GM19463 (cell line): ENCODE results near the gene CUBN.

Source experiments
- ATAC-seq: cut with Tn5 transposase; IDR thresholded peaks from one replicate; pipeline ENCODE4 v1.9.1; 2021; ENCODE audit warnings: mild to moderate bottlenecking, moderate library complexity; ENCODE audit not compliant: unreplicated experiment

CUBN gene

DNA sequence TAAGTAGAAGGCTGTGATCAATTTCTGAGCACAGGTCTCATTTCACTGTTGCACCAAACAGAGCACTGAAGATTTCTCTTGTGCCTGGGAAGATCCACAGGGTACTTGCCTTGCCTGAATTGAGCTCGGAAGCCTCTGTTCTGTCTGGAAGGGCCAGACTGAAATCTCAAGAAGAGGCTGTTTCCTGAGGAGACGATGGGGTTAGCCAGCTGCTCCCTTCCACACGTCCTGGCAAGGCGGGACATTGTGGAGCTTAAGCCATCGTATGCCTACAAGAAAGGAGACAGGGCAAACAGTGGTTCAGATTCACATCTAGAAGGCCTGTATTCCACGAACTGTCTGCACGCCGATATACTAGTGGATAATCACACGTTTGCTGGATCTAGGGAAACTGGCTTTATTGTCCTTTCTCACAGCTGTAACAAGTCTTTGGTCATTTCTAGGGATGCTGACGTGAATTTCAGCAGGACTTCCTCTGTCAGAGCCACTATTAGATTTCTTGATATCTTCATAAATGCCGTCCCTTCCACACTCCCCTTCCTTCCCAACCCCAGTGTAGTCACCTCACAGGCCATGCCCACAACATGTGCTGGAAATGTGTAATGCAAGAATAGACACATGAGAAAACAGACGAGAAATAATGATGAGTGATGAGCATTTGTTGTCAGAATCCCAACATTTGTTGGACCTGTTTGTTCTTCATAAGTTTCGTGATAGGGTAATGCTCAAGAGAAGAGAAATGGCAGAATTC is 175.2 kb downstream of the CUBN start:
- no peak for ATAC-seq

GRCh38 chr10:16953270-16953669 is 176.3 kb downstream of the CUBN start:
- ATAC-seq: no peak

GRCh38 chr10:16952610-16953009 is 177.0 kb downstream of the CUBN start:
- no peak for ATAC-seq

DNA sequence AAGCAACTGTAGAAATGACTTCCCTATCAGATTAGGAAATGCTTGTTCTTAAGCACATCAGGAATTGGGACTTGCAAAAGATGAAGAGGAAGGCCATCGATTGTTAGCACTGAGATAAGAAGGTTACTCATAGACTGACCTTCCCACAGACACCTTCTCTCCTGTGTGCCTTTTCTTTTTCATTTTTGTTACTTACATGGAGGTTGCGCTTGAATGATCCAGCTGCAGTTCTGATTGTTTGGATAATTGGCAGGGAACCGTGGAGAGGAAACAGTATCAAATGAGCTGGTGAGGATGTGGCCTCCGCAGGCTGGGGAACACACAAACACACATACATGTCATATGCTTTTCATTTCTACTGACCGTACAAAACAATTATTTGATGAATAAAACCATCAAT is 177.5 kb downstream of the CUBN start:
- ATAC-seq: no peak

- no peak for ATAC-seq
Observed at GRCh38 chr10:16950656-16951601, 178.7 kb downstream of the CUBN start.

- ATAC-seq: no peak
Observed at GRCh38 chr10:16949816-16950215, 179.8 kb downstream of the CUBN start.

DNA sequence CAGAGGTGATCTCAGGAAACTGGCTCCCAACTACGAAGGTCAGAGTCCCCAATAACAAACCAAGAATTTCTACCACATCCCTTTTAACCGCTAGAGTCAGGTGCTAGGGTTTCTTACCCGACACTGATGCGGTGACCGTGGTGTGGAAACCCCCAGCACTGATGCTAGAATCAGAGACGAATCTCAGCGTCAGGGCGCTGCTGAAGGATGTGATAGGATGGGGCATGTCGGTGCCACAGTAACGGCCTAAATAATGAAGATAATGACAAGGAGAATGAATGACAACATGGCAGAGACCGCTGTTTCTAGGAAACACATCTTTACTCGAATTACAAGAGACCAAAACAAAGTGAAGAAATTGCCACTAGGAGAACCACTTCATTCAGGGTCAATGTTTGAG is 181.2 kb downstream of the CUBN start:
- ATAC-seq: no peak

DNA sequence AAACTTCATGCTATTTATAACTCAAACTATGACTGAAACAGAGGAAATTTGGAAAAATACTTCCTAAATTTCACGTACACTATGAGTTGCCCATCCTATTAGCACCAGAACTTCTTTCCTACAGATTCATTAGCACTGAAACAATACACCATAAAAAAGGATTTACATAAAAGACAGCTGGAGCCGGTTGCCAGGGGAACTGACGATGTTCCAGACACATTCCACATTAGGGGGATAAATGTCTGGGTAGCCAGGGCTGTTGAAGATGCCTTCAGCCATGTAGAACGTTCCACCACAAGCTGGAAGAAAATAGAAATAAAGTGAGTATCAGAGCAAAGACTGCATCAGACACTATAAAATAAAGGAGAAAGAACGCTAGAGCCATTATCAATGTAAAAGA is 182.5 kb downstream of the CUBN start:
- no peak for ATAC-seq

DNA sequence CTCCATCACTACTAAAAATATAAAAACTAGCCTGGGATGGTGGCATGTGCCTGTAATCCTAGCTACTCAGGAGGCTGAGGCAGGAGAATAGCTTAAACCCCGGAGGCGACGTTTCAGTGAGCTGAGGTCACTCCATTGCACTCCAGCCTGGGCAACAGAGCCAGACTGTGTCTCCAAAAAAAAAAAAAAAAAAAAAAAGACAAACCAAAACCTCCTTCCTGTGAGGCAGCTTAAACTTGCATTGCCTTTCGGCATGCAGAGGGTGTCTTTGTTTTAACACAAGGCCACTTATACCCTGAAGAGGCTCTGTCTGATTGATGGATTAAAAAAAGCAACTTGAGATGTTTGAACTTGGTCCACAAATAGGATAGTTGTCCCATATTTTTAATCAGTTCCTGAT is 184.0 kb downstream of the CUBN start:
- no peak for ATAC-seq

GRCh38 chr10:16944986-16945385 is 184.6 kb downstream of the CUBN start:
- no peak for ATAC-seq

DNA sequence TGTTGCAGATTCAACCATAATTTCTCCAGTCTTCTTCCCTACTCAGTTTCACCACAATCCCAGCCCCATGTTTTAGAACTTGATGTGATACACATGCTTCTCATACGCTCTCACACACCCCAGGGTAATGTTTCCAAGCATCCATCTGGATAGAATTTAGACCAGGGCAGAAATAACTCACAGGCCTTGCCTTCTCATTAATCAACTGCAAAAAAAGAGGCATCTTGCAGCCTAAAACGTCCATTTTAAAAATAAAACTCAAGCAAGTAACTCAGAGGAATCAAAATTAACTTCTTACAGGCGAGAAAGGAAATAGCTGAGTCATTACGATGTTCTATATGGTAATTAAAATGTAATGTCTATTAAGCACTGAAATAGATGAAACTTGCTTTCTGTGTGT is 185.2 kb downstream of the CUBN start:
- no peak for ATAC-seq

DNA sequence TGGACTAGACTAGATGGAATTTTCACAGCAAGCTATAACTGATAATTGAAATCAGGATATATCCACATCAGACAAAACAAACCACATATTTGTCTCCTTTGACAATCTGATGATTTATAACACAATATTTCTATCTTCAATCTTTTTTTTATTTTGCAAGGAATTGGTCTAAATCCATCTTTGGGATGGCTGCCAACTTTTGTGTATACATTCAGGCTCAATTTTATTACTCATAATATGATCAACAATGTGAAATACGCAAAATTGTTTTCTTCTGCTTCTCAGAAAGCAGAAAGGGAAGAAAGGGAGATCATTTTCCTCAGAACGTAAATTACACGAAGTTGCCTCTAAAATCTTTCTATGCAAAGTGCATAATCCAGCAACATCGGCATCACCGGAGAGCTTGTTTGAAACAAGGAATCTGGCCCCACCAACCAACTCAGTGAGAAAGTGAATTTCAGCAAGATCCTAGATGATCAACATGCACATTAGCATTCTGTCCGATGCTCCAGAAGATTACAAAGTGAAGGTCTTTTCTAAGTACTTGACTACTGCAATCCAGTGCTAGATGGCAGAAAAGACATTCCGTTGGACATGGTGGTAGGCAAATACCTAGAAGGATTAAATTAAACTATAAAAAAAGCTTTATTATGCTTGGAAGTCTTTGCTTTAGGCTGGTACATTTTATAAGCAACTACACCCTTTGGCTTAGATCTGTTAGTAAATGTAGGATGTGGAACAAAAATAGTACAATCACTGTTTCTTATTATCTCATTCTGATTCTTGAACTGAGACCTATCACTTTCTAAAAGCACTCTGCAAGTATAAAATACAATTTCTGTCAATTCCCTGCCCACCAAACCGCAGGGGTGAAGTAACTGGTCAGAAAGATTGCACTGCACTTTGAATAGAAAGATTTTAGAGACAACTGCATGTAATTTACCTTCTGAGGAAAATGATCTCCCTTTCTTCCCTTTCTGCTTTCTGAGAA is 186.0 kb downstream of the CUBN start:
- ATAC-seq: no peak

DNA sequence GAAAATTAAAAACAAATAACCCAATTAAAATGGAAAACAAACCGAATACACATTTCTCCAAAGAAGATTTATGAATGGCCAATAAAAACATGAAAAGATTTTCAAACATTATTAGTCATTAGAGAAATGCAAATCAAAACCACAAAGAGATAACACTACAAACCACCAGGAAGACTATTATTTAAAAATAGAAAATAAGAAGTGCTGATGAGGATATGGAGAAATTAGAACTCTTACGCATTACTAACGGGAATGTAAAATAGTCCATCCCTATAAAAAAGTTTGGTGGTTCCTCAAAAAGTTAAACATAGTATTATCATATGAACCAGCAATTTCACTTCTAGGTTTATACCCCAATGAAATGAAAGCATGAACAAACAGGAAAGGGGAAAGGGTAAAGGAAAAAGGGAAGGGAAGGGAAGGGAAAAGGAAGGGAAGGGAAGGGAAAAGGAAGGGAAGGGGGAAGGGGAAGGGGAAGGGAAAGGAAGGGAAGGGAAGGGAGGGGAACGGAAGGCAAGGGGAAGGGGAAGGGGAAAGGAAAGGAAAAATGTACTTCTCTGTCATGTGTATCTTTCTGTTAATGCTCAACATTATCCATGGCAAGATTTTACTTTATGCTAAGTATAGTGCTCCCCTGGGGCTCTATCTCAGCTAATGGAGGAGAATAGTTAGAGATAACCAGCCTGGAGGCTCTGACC is 187.1 kb downstream of the CUBN start:
- no peak for ATAC-seq

GRCh38 chr10:16941870-16942269 is 187.7 kb downstream of the CUBN start:
- ATAC-seq: no peak

DNA sequence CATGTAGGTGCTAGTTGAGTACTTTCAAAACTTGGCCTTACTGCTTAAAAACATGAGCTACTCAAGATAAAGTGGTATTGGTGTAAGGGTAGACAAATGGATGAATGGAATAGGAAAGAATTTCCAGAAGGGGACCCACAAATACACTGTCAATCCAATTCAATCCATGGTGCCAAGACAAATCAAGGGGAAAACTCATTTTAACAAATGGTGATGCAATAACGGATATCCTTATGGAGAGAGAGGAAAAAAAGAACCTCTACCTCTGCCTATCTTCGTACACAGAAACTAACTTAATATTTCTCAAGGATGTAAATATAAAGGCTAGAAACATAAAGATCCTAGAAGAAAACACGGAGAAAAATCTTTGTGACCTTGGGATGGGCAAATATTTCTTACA is 188.5 kb downstream of the CUBN start:
- ATAC-seq: no peak

DNA sequence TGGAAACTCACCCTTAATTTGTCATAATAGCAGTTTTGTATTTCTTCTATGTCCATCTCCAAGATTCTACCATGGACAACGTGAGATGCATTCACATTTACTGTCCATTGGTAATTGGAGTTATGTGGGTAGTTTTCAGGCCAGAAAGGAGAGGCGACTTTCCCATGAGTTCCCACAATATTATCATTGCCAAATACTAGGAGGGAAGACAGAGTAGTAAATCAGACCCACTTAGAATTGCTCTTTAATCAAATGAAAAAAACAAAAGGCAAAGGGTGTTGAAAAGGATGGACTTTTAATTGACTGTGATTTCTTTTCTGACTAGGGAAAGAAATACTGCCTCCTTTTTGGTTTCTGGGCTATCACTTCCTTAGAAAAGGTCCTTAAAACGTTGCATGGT is 190.7 kb downstream of the CUBN start:
- ATAC-seq: no peak

GRCh38 chr10:16934461-16934860 is 195.2 kb downstream of the CUBN start:
- ATAC-seq: no peak

- no peak for ATAC-seq
Observed at GRCh38 chr10:16933783-16934182, 195.8 kb downstream of the CUBN start.

GRCh38 chr10:16931930-16932329 is 197.7 kb downstream of the CUBN start:
- ATAC-seq: no peak

GRCh38 chr10:16930540-16930939 is 199.1 kb downstream of the CUBN start:
- ATAC-seq: no peak
